ENCODE data around the gene HSD17B12. TPM values are rescaled to one million over a fixed set of nuclear protein-coding genes. Genes with fewer than 3 reads are reported as not detected.

Gene HSD17B12
- polyA plus RNA-seq, 1 experiment, result 67.7 TPM

DNA sequence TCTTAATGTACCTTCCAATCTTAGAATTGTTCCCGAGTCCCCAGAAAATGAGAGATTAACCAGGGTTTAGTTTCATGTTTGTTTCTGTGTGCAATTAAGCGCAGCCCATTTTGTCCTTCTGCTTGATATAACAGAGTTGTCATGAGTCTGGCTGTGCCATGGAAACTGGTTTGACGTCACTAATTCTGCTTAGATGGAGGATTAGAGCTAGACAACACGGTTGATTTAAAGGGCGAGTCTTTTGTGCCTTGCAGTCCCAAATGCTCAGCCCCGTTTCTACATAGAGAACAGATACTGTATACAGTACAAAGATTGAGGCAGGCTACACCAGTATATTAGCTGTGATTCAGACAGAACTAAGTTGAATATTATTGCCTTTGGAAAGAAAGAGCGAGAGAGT, 154.6 kb downstream of the HSD17B12 start:
- ChIA-PET POLR2A (no interaction called here), CTCF (interaction anchor here (2.7 kb wide), 1 partner anchor 10 kb away, joined by 14 read pairs; no protein-coding TSS in a partner anchor)
- no peaks in the 10 kb centered on the region for H3K27me3 ChIP-seq (ENCODE audit: control insufficient read depth, insufficient read depth, low read length)
- H3K36me3 ChIP-seq (ENCODE audit: control insufficient read depth, insufficient read depth, low read length), result no peaks in the 10 kb centered on the region
- TF ChIP-seq, protein P1, sequence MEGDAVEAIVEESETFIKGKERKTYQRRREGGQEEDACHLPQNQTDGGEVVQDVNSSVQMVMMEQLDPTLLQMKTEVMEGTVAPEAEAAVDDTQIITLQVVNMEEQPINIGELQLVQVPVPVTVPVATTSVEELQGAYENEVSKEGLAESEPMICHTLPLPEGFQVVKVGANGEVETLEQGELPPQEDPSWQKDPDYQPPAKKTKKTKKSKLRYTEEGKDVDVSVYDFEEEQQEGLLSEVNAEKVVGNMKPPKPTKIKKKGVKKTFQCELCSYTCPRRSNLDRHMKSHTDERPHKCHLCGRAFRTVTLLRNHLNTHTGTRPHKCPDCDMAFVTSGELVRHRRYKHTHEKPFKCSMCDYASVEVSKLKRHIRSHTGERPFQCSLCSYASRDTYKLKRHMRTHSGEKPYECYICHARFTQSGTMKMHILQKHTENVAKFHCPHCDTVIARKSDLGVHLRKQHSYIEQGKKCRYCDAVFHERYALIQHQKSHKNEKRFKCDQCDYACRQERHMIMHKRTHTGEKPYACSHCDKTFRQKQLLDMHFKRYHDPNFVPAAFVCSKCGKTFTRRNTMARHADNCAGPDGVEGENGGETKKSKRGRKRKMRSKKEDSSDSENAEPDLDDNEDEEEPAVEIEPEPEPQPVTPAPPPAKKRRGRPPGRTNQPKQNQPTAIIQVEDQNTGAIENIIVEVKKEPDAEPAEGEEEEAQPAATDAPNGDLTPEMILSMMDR (IDR thresholded peaks at IDR 0.05; ENCODE audit: insufficient read depth, low read depth, low read length), result no peak
- no peak overlapping the region for H3K4me3 ChIP-seq (ENCODE audit: low read depth, low read length)
- no peak for DNase-seq (ENCODE audit: low read depth)

DNA sequence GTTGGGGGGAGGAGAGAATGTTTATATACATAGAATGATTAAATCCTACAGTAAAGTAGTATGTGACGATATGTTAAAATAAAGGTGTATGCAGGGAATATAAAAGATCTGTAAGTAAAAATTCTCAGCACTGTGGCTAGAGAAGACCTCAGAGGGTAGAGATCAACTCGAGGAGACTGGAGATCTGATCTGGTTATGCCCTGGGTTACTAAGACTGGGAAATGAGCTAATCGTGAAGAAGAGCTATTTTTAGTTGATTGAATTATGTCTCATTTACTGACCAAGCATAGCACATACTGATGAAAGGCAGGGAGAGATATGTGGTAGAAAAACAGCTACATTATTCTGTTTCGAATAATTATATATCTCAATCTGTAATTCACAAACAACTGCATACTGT, 157.3 kb downstream of the HSD17B12 start:
- DNase-seq (ENCODE audit: low read depth), result no peak
- Histone ChIP-seq H3K4me3 (ENCODE audit: low read depth, low read length) (no peak overlapping the region), H3K36me3 (ENCODE audit: control insufficient read depth, insufficient read depth, low read length) (no peaks in the 10 kb centered on the region), H3K27me3 (ENCODE audit: control insufficient read depth, insufficient read depth, low read length) (no peaks in the 10 kb centered on the region)
- TF ChIP-seq, protein P1 (IDR thresholded peaks at IDR 0.05; ENCODE audit: insufficient read depth, low read depth, low read length), result no peak
- ChIA-PET POLR2A (no interaction called here), CTCF (interaction anchor here (0.6 to 2.6 kb wide), 4 partner anchors 12 to 51 kb away, joined by 3 to 16 read pairs (median 4); no protein-coding TSS in a partner anchor)

DNA sequence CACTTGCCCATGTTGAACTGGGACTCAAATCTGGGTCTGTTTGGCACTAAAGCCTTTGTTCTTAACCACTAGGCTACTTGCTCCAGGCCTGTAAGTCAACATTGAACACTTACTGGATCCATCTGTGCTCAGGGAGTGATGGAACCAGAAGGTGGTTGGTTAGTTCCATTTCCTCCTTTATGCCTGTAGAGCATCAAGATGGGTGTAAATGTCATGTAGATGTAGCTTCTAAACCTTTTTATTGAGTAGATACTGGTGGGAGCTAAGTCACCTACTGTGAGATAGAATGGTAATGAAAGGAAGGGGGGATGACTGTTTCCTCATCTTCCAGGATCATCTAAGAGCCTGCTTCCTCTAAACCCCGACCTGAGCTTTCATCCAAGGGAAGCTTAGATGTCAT, 161.5 kb downstream of the HSD17B12 start:
- H3K36me3 ChIP-seq (ENCODE audit: control insufficient read depth, insufficient read depth, low read length), result peaks cover 2% of the 10 kb centered on the region; the same call in 1 of the 2 replicates
- no peak overlapping the region for H3K4me3 ChIP-seq (ENCODE audit: low read depth, low read length)
- DNase-seq (ENCODE audit: low read depth), result no peak
- H3K27me3 ChIP-seq (ENCODE audit: control insufficient read depth, insufficient read depth, low read length), result no peaks in the 10 kb centered on the region
- TF ChIP-seq, protein P1 (IDR thresholded peaks at IDR 0.05; ENCODE audit: insufficient read depth, low read depth, low read length), result no peak
- CTCF ChIA-PET, result interaction anchor here (1.0 to 4.9 kb wide), 3 partner anchors 9 to 16 kb away, joined by 3 to 25 read pairs (median 4); no protein-coding TSS in a partner anchor
- POLR2A ChIA-PET, result no interaction called here

DNA sequence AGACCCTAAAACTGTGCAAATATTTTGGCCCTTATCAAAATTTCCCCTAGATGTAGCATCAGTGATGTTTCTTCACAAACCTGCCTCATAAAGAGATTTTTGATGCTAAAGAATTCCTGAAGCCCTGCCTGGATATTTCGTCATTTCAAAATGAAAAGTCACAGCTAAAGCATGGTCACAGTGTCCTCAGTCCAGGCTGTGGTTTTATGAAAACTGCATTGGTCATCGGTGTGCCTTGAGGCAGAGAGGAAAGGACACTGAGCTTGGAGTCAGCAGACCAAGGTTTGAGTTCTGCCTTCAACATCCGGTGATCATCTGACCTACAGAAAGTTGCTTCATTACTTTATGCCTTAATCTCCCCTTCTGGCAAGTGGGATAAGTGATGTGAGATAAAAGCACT, 165.3 kb downstream of the HSD17B12 start:
- no peaks in the 10 kb centered on the region for H3K27me3 ChIP-seq (ENCODE audit: control insufficient read depth, insufficient read depth, low read length)
- DNase-seq (ENCODE audit: low read depth), result no peak
- ChIA-PET CTCF (no interaction called here), POLR2A (no interaction called here)
- H3K4me3 ChIP-seq (ENCODE audit: low read depth, low read length), result no peak overlapping the region
- peaks cover 2% of the 10 kb centered on the region; the same call in 1 of the 2 replicates for H3K36me3 ChIP-seq (ENCODE audit: control insufficient read depth, insufficient read depth, low read length)
- TF ChIP-seq, protein P1 (IDR thresholded peaks at IDR 0.05; ENCODE audit: insufficient read depth, low read depth, low read length), result no peak

DNA sequence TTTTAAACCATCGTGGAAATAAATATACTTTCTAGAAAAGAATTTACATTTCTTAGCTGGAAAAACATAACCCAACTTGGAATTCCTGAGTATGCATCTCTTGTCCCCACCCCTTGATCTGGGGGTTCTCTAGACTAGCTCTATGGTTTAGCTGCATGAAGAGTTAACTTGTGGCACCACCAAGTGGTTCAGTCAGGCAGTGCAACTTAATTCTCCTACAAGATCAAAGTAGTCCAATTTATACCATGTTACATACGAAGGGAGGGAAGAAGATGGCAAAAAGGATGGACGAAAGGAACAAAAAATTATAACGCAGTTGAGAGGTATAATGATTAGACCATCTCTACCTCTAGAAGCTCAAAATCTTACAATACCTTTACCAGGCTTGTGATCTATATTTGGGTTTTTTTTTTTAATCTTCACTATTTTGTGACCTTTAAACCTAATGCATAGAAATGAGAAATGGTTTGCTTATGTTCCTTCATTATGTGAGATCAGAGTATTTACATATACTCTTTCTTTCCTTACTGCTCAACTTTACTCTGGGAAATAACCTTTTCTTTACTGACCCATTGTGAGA, 171.6 kb downstream of the HSD17B12 start:
- H3K27me3 ChIP-seq (ENCODE audit: control insufficient read depth, insufficient read depth, low read length), result no peaks in the 10 kb centered on the region
- TF ChIP-seq, protein P1 (IDR thresholded peaks at IDR 0.05; ENCODE audit: insufficient read depth, low read depth, low read length), result peak; percentile 80
- ChIA-PET POLR2A (no interaction called here), CTCF (interaction anchor here (0.6 to 5.4 kb wide), 31 partner anchors 8 to 465 kb away, joined by 3 to 53 read pairs (median 4); no protein-coding TSS in a partner anchor)
- no peak overlapping the region for H3K4me3 ChIP-seq (ENCODE audit: low read depth, low read length)
- H3K36me3 ChIP-seq (ENCODE audit: control insufficient read depth, insufficient read depth, low read length), result no peaks in the 10 kb centered on the region
- no peak for DNase-seq (ENCODE audit: low read depth)

Data from BJ (cell line).